Panc1 (cell line): ENCODE measurements around the gene PCDHA9.

Experiments
- CTCF ChIP-seq: fragments of 450-650 bp; IDR thresholded peaks from 2 replicates; pipeline ENCODE4 v1.5.1; 2017; ENCODE audit warnings: mild to moderate bottlenecking
- POLR2AphosphoS5 ChIP-seq: IDR thresholded peaks from 2 replicates; pipeline ENCODE4 v1.6.1; 2012; ENCODE audit warnings: mild to moderate bottlenecking, low read depth, low read length, moderate library complexity
- REST ChIP-seq, 2 experiments: IDR thresholded peaks; 2 replicates each; pipeline ENCODE4 v1.6.1; 2011 to 2012; ENCODE audit warnings: low read depth in 2 of 2, control low read depth in 1 of 2, low read length in 1 of 2, mild to moderate bottlenecking in 1 of 2, moderate library complexity in 1 of 2; ENCODE audit not compliant: insufficient read depth in 1 of 2
- SIN3A ChIP-seq: IDR thresholded peaks from 2 replicates; pipeline ENCODE4 v1.6.1; 2012; ENCODE audit warnings: low read depth, mild to moderate bottlenecking, low read length, moderate library complexity, borderline replicate concordance; ENCODE audit not compliant: insufficient read depth

DNA sequence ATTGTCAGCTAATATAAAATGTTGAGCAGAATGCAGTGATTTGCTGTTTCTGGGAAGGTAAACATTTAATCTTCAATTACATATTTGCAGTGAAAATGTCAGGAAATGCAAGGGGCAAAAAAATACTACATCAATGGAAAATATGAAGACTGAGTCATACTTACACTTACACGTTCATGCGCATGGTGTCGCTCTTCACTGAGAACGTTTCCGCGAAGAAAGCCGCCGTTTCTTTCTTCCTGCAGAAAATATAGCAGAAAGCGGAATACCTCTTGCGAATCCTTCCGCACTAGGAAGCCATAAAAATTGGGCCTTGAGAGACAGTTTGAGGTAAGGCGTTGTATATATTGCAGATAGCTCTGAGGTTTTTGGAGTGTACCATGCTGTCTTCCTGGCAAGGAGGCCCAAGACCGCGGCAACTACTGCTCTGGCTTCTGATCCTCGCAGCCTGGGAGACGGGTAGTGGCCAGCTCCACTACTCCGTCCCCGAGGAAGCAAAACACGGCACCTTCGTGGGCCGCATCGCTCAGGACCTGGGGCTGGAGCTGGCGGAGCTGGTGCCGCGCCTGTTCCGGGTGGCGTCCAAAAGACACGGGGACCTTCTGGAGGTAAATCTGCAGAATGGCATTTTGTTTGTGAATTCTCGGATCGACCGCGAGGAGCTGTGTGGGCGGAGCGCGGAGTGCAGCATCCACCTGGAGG is 33.9 kb downstream of the PCDHA9 start, which contains the start of gene PCDHA13:
- no peak for TF ChIP-seq CTCF
- no peak for TF ChIP-seq POLR2AphosphoS5
- no peak for TF ChIP-seq SIN3A
- no peak for TF ChIP-seq REST (IDR thresholded peaks at IDR 0.05; ENCODE audit: insufficient read depth in 1 of 2, low read depth in 2 of 2, low read length in 1 of 2)
